Measurements from ENCODE around the gene BCAS3.
"Not testable (repeated sequence)": the region's sequence is repeated elsewhere in the genome, so short reads cannot be mapped to it uniquely, and the experiment has no call there.

The BCAS3 gene

GRCh38 chr17:60748204-60748603 lies 70.6 kb downstream of the BCAS3 start:
- no peak for DNase-seq

GRCh38 chr17:60749050-60749449 lies 71.4 kb downstream of the BCAS3 start:
- no peak for DNase-seq

- no peak for DNase-seq
Measured at GRCh38 chr17:60749708-60750107, 72.1 kb downstream of the BCAS3 start.

- DNase-seq = no peak
Measured at GRCh38 chr17:60750640-60751039, 73.0 kb downstream of the BCAS3 start.

- DNase-seq = no peak
Measured at GRCh38 chr17:60751884-60752283, 74.2 kb downstream of the BCAS3 start.

- DNase-seq = no peak
Measured at GRCh38 chr17:60752873-60753577, 75.4 kb downstream of the BCAS3 start.

GRCh38 chr17:60754057-60754604 lies 76.5 kb downstream of the BCAS3 start:
- DNase-seq = no peak

GRCh38 chr17:60756798-60757197 lies 79.1 kb downstream of the BCAS3 start:
- not testable (repeated sequence) for DNase-seq

- DNase-seq = no peak
Measured at GRCh38 chr17:60757437-60757836, 79.8 kb downstream of the BCAS3 start.

- no peak for DNase-seq
Measured at GRCh38 chr17:60759756-60760155, 82.1 kb downstream of the BCAS3 start.

GRCh38 chr17:60761301-60761700 lies 83.7 kb downstream of the BCAS3 start:
- not testable (repeated sequence) for DNase-seq

- no peak for DNase-seq
Measured at GRCh38 chr17:60766778-60767190, 89.1 kb downstream of the BCAS3 start.

GRCh38 chr17:60767744-60768308 lies 90.2 kb downstream of the BCAS3 start:
- no peak for DNase-seq

GRCh38 chr17:60769327-60769726 lies 91.7 kb downstream of the BCAS3 start:
- DNase-seq = no peak

- DNase-seq = no peak
Measured at GRCh38 chr17:60770946-60771422, 93.3 kb downstream of the BCAS3 start.

- not testable (repeated sequence) for DNase-seq
Measured at GRCh38 chr17:60771621-60772020, 94.0 kb downstream of the BCAS3 start.

GRCh38 chr17:60773552-60773951 lies 95.9 kb downstream of the BCAS3 start:
- no peak for DNase-seq

- no peak for DNase-seq
Measured at GRCh38 chr17:60781880-60782412, 104.3 kb downstream of the BCAS3 start.

- DNase-seq = no peak
Measured at GRCh38 chr17:60782742-60783141, 105.1 kb downstream of the BCAS3 start.

GRCh38 chr17:60790205-60790604 lies 112.6 kb downstream of the BCAS3 start:
- DNase-seq = no peak

- no peak for DNase-seq
Measured at GRCh38 chr17:60792250-60792898, 114.7 kb downstream of the BCAS3 start.

- DNase-seq = no peak
Measured at GRCh38 chr17:60798576-60798975, 120.9 kb downstream of the BCAS3 start.

- no peak for DNase-seq
Measured at GRCh38 chr17:60802377-60802776, 124.7 kb downstream of the BCAS3 start.

- no peak for DNase-seq
Measured at GRCh38 chr17:60803059-60803458, 125.4 kb downstream of the BCAS3 start.
